ENCODE data around the gene CYFIP2. TPM values are rescaled to one million over a fixed set of nuclear protein-coding genes. Genes with fewer than 3 reads are reported as not detected.

Gene CYFIP2
- total RNA-seq, 1 experiment from 2014 or later: 45.1 TPM

DNA sequence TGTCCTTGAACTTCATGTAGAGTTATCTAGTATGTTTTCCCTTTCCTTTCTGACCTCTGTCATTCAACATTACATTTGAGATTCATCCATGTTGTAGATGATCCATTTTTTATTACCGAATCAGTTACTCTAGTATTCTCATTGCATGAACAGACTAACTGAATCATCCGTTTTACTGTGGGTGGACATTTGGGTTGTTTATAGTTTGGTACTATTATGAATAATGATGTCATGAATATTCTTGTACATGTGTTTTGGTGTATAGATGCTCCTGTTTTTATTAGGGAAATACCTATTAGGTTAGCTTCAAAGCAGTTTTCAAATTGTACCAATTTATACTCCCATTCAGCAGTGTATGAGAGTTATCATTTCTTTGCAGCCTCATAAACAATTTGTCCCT lies 99.8 kb downstream of the CYFIP2 start:
- CTCF ChIA-PET: no interaction called here
- intact Hi-C loops (cut with micrococcal nuclease): loop anchor here (1.0 to 5.0 kb wide), 4 partner anchors 106 to 378 kb away; partner anchors contain the start of gene LSM11
- no peaks in the 10 kb centered on the region for H3K4me1 ChIP-seq (ENCODE audit: control insufficient read depth in 1 of 2, insufficient read depth in 2 of 2, low read length in 2 of 2)
- H3K9me3 ChIP-seq (ENCODE audit: control insufficient read depth in 1 of 2, insufficient read depth in 1 of 2, low read depth in 1 of 2, low read length in 2 of 2): no peaks in the 10 kb centered on the region
- no peaks in the 10 kb centered on the region for H4K20me1 ChIP-seq (ENCODE audit: insufficient read depth)
- H3K4me3 ChIP-seq (replicated peaks in 1 of 2; ENCODE audit: low read depth in 1 of 2, low read length in 2 of 2): no peak overlapping the region
- H3K27me3 ChIP-seq (ENCODE audit: insufficient read depth, low read length): no peaks in the 10 kb centered on the region
- DNase-seq (ENCODE audit: low read depth, low spot score) (no peak), ATAC-seq (no peak)
- BruUV-seq (replicated peaks): no TSS peak
- no peak overlapping the region for H3K27ac ChIP-seq (ENCODE audit: low read depth, low read length)
- no peak overlapping the region for H3K9ac ChIP-seq (ENCODE audit: low read length)
- H3K9me2 ChIP-seq (ENCODE audit: insufficient read depth): no peaks in the 10 kb centered on the region
- no peaks in the 10 kb centered on the region for H3K79me2 ChIP-seq (ENCODE audit: insufficient read depth, low read length)
- H3K4me2 ChIP-seq (ENCODE audit: low read length): no peak overlapping the region
- RAD21 ChIA-PET (ENCODE audit: low non-redundant PET in 1 of 2, low total read pairs in 2 of 2, uncharacterized antibody in 2 of 2, unreplicated experiment in 2 of 2): no interaction called here
- POLR2A ChIA-PET: no interaction called here
- no peaks in the 10 kb centered on the region; a peak in 1 of 4 replicates for H3K36me3 ChIP-seq (ENCODE audit: control insufficient read depth in 1 of 2, insufficient read depth in 2 of 2, low read length in 2 of 2)
- no peak overlapping the region for H2AFZ ChIP-seq (ENCODE audit: low read depth, low read length, poor library complexity, severe bottlenecking)
- TF ChIP-seq CTCF (IDR thresholded peaks at IDR 0.05 in 2 of 3, conservative IDR thresholded peaks at IDR 0.05 in 1 of 3; ENCODE audit: borderline replicate concordance in 1 of 3, insufficient read depth in 1 of 3, low read depth in 2 of 3, low read length in 2 of 3) (no peak), CEBPB (IDR thresholded peaks at IDR 0.05; ENCODE audit: low read depth) (no peak), ELF1 (IDR thresholded peaks at IDR 0.05; ENCODE audit: borderline replicate concordance, low read depth) (no peak), SIN3A (IDR thresholded peaks at IDR 0.05; ENCODE audit: low read depth) (no peak), FOSL1 (IDR thresholded peaks at IDR 0.05; ENCODE audit: low read depth) (no peak), EZH2phosphoT487 (IDR thresholded peaks at IDR 0.05; ENCODE audit: borderline replicate concordance) (no peak), RAD21 (IDR thresholded peaks at IDR 0.05; ENCODE audit: low read depth) (no peak), CBX3 (IDR thresholded peaks at IDR 0.05; ENCODE audit: low read depth) (no peak), POLR2A (IDR thresholded peaks at IDR 0.05; ENCODE audit: borderline replicate concordance, extremely low read depth, insufficient read depth, insufficient read length) (no peak), EGR1 (IDR thresholded peaks at IDR 0.05; ENCODE audit: low read depth) (no peak), ZNF274 (IDR thresholded peaks at IDR 0.05; ENCODE audit: low read depth, low read length) (no peak), ZBTB33 (IDR thresholded peaks at IDR 0.05; ENCODE audit: extremely low read depth, insufficient replicate concordance, low read length) (no peak), SRF (IDR thresholded peaks at IDR 0.05; ENCODE audit: low read depth) (no peak), POLR2AphosphoS5 (IDR thresholded peaks at IDR 0.05; ENCODE audit: low read depth, low read length) (no peak), SP1 (IDR thresholded peaks at IDR 0.05; ENCODE audit: low read depth) (no peak), EZH2 (IDR thresholded peaks at IDR 0.05) (no peak), YY1 (IDR thresholded peaks at IDR 0.05; ENCODE audit: extremely low read depth, insufficient replicate concordance, low read depth, low read length) (no peak), JUND (IDR thresholded peaks at IDR 0.05) (no peak), TCF7L2 (IDR thresholded peaks at IDR 0.05; ENCODE audit: borderline replicate concordance, extremely low read depth, insufficient read depth, insufficient read length) (no peak)

All from HCT116 (cell line).